ENCODE data around the gene NPTN. TPM values are rescaled to one million over a fixed set of nuclear protein-coding genes. Genes with fewer than 3 reads are reported as not detected.

Gene NPTN
- total RNA-seq, 1 donor from 2014 or later = 147 TPM

GRCh38 chr15:73660455-73660854, 27.3 kb upstream of the NPTN start:
- no peaks in the 10 kb centered on the region for H3K4me1 ChIP-seq
- H3K9me3 ChIP-seq = peaks cover 0 to 5% of the 10 kb centered on the region in 2 donors
- DNase-seq (ENCODE audit: low spot score in 2 of 2) = no peak
- H3K27ac ChIP-seq = no peak overlapping the region
- TF ChIP-seq CTCF (IDR thresholded peaks at IDR 0.05) = no peak
- no peaks in the 10 kb centered on the region for H3K36me3 ChIP-seq
- intact Hi-C loops (cut with DNase I) = no loop called here
- H3K27me3 ChIP-seq = no peaks in the 10 kb centered on the region
- no peak overlapping the region for H3K4me3 ChIP-seq

- Histone ChIP-seq H3K9me3 (peaks cover 0 to 5% of the 10 kb centered on the region in 2 donors), H3K27me3 (no peaks in the 10 kb centered on the region), H3K27ac (no peak overlapping the region), H3K4me1 (no peaks in the 10 kb centered on the region), H3K36me3 (no peaks in the 10 kb centered on the region), H3K4me3 (no peak overlapping the region)
- intact Hi-C loops (cut with DNase I) = no loop called here
- DNase-seq (ENCODE audit: low spot score in 2 of 2) = no peak
- TF ChIP-seq CTCF (IDR thresholded peaks at IDR 0.05) = no peak
Measured at GRCh38 chr15:73658645-73659044, 25.5 kb upstream of the NPTN start.

GRCh38 chr15:73655724-73656123, 22.5 kb upstream of the NPTN start:
- Histone ChIP-seq H3K4me3 (no peak overlapping the region), H3K27me3 (no peaks in the 10 kb centered on the region), H3K4me1 (no peaks in the 10 kb centered on the region), H3K27ac (no peak overlapping the region), H3K36me3 (no peaks in the 10 kb centered on the region), H3K9me3 (no peaks in the 10 kb centered on the region)
- TF ChIP-seq CTCF (IDR thresholded peaks at IDR 0.05) = no peak
- intact Hi-C loops (cut with DNase I) = no loop called here
- no peak for DNase-seq (ENCODE audit: low spot score in 2 of 2)

GRCh38 chr15:73654659-73655058, 21.5 kb upstream of the NPTN start:
- Histone ChIP-seq H3K9me3 (no peaks in the 10 kb centered on the region), H3K4me3 (no peak overlapping the region), H3K27me3 (no peaks in the 10 kb centered on the region), H3K36me3 (no peaks in the 10 kb centered on the region), H3K4me1 (no peaks in the 10 kb centered on the region), H3K27ac (no peak overlapping the region)
- DNase-seq (ENCODE audit: low spot score in 2 of 2) = no peak
- intact Hi-C loops (cut with DNase I) = no loop called here
- no peak for TF ChIP-seq CTCF (IDR thresholded peaks at IDR 0.05)

GRCh38 chr15:73650416-73651126, 17.4 kb upstream of the NPTN start:
- no peak overlapping the region for H3K27ac ChIP-seq
- intact Hi-C loops (cut with DNase I) = no loop called here

More at GRCh38 chr15:73650416-73651126, 17.4 kb upstream of the NPTN start:
- no peak overlapping the region for H3K4me3 ChIP-seq
- H3K27me3 ChIP-seq = peaks cover 3% of the 10 kb centered on the region
- no peak for DNase-seq (ENCODE audit: low spot score in 2 of 2)
- no peak for TF ChIP-seq CTCF (IDR thresholded peaks at IDR 0.05)
- no peaks in the 10 kb centered on the region for H3K4me1 ChIP-seq
- no peaks in the 10 kb centered on the region for H3K36me3 ChIP-seq
- H3K9me3 ChIP-seq = no peaks in the 10 kb centered on the region
